Upper lobe of right lung (tissue), 1 donor: ENCODE data around the gene SAP130. TPM values are rescaled to one million over a fixed set of nuclear protein-coding genes. Genes with fewer than 3 reads are reported as not detected.

Experiments
- ATAC-seq: fragments of 200-7000 bp; cut with Tn5 transposase; one replicate; pipeline ENCODE4 v1.9.1; 2020; ENCODE audit warnings: mild to moderate bottlenecking, moderate library complexity
- DNase-seq: peaks from one replicate; pipeline ENCODE4 v3.0.0-alpha.2; 2020
- H3K27ac ChIP-seq: fragments of 200-600 bp; one replicate; pipeline ENCODE4 v1.8.0; 2022
- H3K27me3 ChIP-seq: fragments of 200-600 bp; one replicate; pipeline ENCODE4 v1.8.0; 2022; ENCODE audit warnings: mild to moderate bottlenecking
- H3K36me3 ChIP-seq: fragments of 200-600 bp; one replicate; pipeline ENCODE4 v1.8.0; 2022
- H3K4me1 ChIP-seq: fragments of 200-600 bp; one replicate; pipeline ENCODE4 v1.8.0; 2022
- H3K4me3 ChIP-seq: fragments of 200-600 bp; one replicate; pipeline ENCODE4 v1.8.0; 2022; ENCODE audit warnings: mild to moderate bottlenecking
- H3K9me3 ChIP-seq: fragments of 200-600 bp; one replicate; pipeline ENCODE4 v1.8.0; 2022
- CTCF ChIP-seq: fragments of 200-600 bp; IDR thresholded peaks from one replicate; pipeline ENCODE4 v1.8.0; 2022; ENCODE audit warnings: antibody characterized with exemption
- intact Hi-C: fragments of 100-400 bp; cut with DNase I; formaldehyde crosslinking; loops from one replicate; pipeline ENCODE4 v1.11.0; 2022
- total RNA-seq: library from RNA; stranded (reverse); fragmentation: NEBNext Ultra II Directional; extraction: Animal tissue kit (Norgen Biotek cat#: 25700); gene quantifications from one replicate; pipeline ENCODE4 v1.2.1, GENCODE V29; 2021
- donor health status: DM: no; HTN: yes; CAD: no; lungs with severe emphysema.

SAP130 gene
- total RNA-seq, 1 donor from 2014 or later = 16.9 TPM

- peaks cover 15% of the 10 kb centered on the region for H3K9me3 ChIP-seq
- no peak for ATAC-seq
- H3K4me1 ChIP-seq = no peaks in the 10 kb centered on the region
- no peak overlapping the region for H3K27ac ChIP-seq
- intact Hi-C loops = no loop called here
- H3K27me3 ChIP-seq = no peaks in the 10 kb centered on the region
- no peak for DNase-seq
- no peaks in the 10 kb centered on the region for H3K36me3 ChIP-seq
- H3K4me3 ChIP-seq = no peak overlapping the region
- TF ChIP-seq CTCF = no peak
Observed at GRCh38 chr2:128036748-128037607, 9.1 kb upstream of the SAP130 start.

DNA sequence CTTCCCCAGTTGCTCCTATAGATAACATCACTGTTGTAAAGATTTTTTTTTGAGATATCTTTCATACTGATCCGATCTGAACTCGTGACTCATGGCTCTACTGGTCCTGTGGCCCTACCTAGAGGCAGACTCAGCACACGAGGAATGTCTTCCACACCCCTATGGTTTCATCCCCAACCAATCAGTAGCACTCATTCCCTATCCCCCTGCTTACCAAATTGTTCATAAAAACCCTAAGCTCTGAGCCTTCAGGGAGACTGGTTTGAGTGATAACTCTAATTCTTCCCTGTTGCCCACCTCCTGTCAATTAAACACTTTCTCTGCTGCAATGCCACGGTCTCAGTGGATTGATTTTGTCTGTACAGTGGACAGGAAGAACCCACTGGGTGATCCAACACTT, 4.2 kb upstream of the SAP130 start:
- intact Hi-C loops = no loop called here
- TF ChIP-seq CTCF = no peak
- DNase-seq = no peak

GRCh38 chr2:128028668-128029054, 802 bp upstream of the SAP130 start:
- intact Hi-C loops = no loop called here
- Histone ChIP-seq H3K27ac (peak overlapping the region; percentile 94), H3K27me3 (no peaks in the 10 kb centered on the region), H3K36me3 (no peaks in the 10 kb centered on the region), H3K4me1 (peaks cover 12% of the 10 kb centered on the region), H3K9me3 (no peaks in the 10 kb centered on the region), H3K4me3 (peak overlapping the region; percentile 65)
- no peak for DNase-seq
- ATAC-seq = no peak
- no peak for TF ChIP-seq CTCF

More for the DNA sequence above, 4.2 kb upstream of the SAP130 start:
- Histone ChIP-seq H3K9me3 (peaks cover 7% of the 10 kb centered on the region), H3K4me3 (no peak overlapping the region), H3K4me1 (peaks cover 6% of the 10 kb centered on the region), H3K27me3 (no peaks in the 10 kb centered on the region), H3K27ac (no peak overlapping the region), H3K36me3 (no peaks in the 10 kb centered on the region)
- ATAC-seq = no peak

DNA sequence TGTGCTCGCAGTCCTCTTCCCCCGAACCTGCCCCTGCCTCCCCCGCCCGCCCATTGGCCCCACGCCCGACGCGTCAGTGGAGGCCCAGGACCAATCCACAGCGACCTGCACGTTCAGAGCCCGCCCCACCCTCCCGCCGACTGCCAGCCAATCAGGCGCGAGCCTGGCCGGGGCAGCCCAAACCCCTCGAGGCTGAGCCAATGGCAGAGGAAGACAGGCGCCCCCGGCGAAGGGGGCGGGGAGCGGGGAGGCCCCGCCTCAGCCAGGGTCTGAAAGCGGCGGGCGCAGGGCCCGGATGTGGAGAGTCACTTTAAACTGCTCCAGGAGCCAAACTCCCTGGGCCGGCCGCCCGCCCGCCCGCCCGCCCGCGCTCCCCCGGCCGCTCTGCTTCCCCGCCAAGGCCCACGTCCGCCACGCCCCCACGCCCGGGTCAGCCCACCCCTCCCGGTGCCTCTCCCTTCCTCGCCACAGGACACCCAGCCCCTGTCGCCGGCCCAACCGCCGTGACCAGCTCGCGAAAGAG, 520 bp downstream of the SAP130 start:
- Histone ChIP-seq H3K36me3 (no peaks in the 10 kb centered on the region), H3K4me1 (peaks cover 12% of the 10 kb centered on the region), H3K4me3 (peak overlapping the region; percentile 65), H3K27ac (peak overlapping the region; percentile 94), H3K9me3 (no peaks in the 10 kb centered on the region), H3K27me3 (no peaks in the 10 kb centered on the region)
- no peak for TF ChIP-seq CTCF
- intact Hi-C loops = no loop called here
- DNase-seq (peak; percentile 100), ATAC-seq (peak; percentile 94)

GRCh38 chr2:128026448-128027277, 1.2 kb downstream of the SAP130 start:
- ATAC-seq (no peak), DNase-seq (no peak)
- H3K4me3 ChIP-seq = peak overlapping the region; percentile 65
- H3K9me3 ChIP-seq = no peaks in the 10 kb centered on the region
- H3K27ac ChIP-seq = peak overlapping the region; percentile 55
- H3K4me1 ChIP-seq = peaks cover 12% of the 10 kb centered on the region
- no peaks in the 10 kb centered on the region for H3K27me3 ChIP-seq
- intact Hi-C loops = no loop called here
- TF ChIP-seq CTCF = no peak
- H3K36me3 ChIP-seq = no peaks in the 10 kb centered on the region
